Astrocyte of the cerebellum (primary cell): ENCODE measurements around the gene OTULINL.

Source experiments
- DNase-seq: peaks from one replicate; pipeline ENCODE4 v3.0.0-alpha.2; 2011; ENCODE audit warnings: low read depth
- H3K4me3 ChIP-seq: 2 replicates; pipeline ENCODE4 v1.5.1; 2011; ENCODE audit warnings: mild to moderate bottlenecking, low read depth, low read length, moderate library complexity
- CTCF ChIP-seq: IDR thresholded peaks from 2 replicates; pipeline ENCODE4 v1.5.1; 2012; ENCODE audit warnings: low read length, low read depth, moderate library complexity, mild to moderate bottlenecking; ENCODE audit errors: missing control alignments
- in situ Hi-C: cut with HindIII; loops from 2 replicates; pipeline ENCODE4 v1.10.0; 2017; ENCODE audit warnings: low sequenced_read_pairs

The OTULINL gene

GRCh38 chr5:14650052-14650451 lies 68.5 kb downstream of the OTULINL start:
- no peak for DNase-seq
- in situ Hi-C loops: no loop called here
- no peak overlapping the region for H3K4me3 ChIP-seq
- TF ChIP-seq CTCF: no peak

- in situ Hi-C loops: no loop called here
- no peak for DNase-seq
- no peak for TF ChIP-seq CTCF
- no peak overlapping the region for H3K4me3 ChIP-seq
Observed at GRCh38 chr5:14655146-14655741, 73.7 kb downstream of the OTULINL start.

GRCh38 chr5:14656898-14657297 lies 75.3 kb downstream of the OTULINL start:
- TF ChIP-seq CTCF: no peak
- DNase-seq: no peak
- no peak overlapping the region for H3K4me3 ChIP-seq
- in situ Hi-C loops: no loop called here

- in situ Hi-C loops: no loop called here
- DNase-seq: no peak
- no peak for TF ChIP-seq CTCF
- H3K4me3 ChIP-seq: no peak overlapping the region
Observed at GRCh38 chr5:14659821-14660607, 78.4 kb downstream of the OTULINL start.

- in situ Hi-C loops: no loop called here
- H3K4me3 ChIP-seq: no peak overlapping the region
- DNase-seq: no peak
- no peak for TF ChIP-seq CTCF
Observed at GRCh38 chr5:14660833-14661232, 79.2 kb downstream of the OTULINL start.
